OCI-LY1 (cell line): Measurements from ENCODE around the gene CRADD.

Source experiments
- H2AFZ ChIP-seq: fragments of 200-600 bp; sonication (generic), shearing (Covaris generic); 2 replicates; pipeline ENCODE4 v1.6.0; 2014; ENCODE audit warnings: antibody characterized with exemption, mild to moderate bottlenecking, low read length
- H3F3A ChIP-seq: fragments of 200-600 bp; sonication (generic), shearing (Covaris generic); 2 replicates; pipeline ENCODE4 v1.6.0; 2014; ENCODE audit warnings: mild to moderate bottlenecking, antibody characterized with exemption, low read length, moderate library complexity; ENCODE audit not compliant: insufficient read depth
- H3K27ac ChIP-seq: fragments of 200-600 bp; sonication (generic); 2 replicates; pipeline ENCODE4 v1.5.1; 2014; ENCODE audit warnings: low read length, mixed run types, mild to moderate bottlenecking, low read depth; ENCODE audit not compliant: poor library complexity, severe bottlenecking
- H3K27me3 ChIP-seq: fragments of 200-600 bp; sonication (generic); 2 replicates; pipeline ENCODE4 v1.6.0; 2014; ENCODE audit warnings: antibody characterized with exemption, mild to moderate bottlenecking, low read length, moderate library complexity; ENCODE audit not compliant: insufficient read depth
- H3K36me3 ChIP-seq: fragments of 200-600 bp; sonication (generic); 2 replicates; pipeline ENCODE4 v1.6.1; 2014; ENCODE audit warnings: mild to moderate bottlenecking, antibody characterized with exemption, low read length, moderate library complexity, mixed read lengths; ENCODE audit not compliant: insufficient read depth
- H3K4me1 ChIP-seq: fragments of 200-600 bp; sonication (generic); 2 replicates; pipeline ENCODE4 v1.5.1; 2014; ENCODE audit warnings: mild to moderate bottlenecking, low read length, moderate library complexity; ENCODE audit not compliant: insufficient read depth, severe bottlenecking
- H3K4me2 ChIP-seq: fragments of 200-600 bp; sonication (generic), shearing (Covaris generic); 2 replicates; pipeline ENCODE4 v1.6.1; 2014; ENCODE audit warnings: low read length
- H3K4me3 ChIP-seq: fragments of 200-600 bp; sonication (generic); 2 replicates; pipeline ENCODE4 v1.5.1; 2014; ENCODE audit warnings: low read length, low read depth, mild to moderate bottlenecking, mixed read lengths; ENCODE audit not compliant: poor library complexity, severe bottlenecking
- H3K79me2 ChIP-seq: fragments of 200-600 bp; shearing (Covaris generic); 2 replicates; pipeline ENCODE4 v1.6.1; 2016; ENCODE audit warnings: mixed run types, low read length, mixed read lengths; ENCODE audit not compliant: insufficient read depth
- H3K9ac ChIP-seq: fragments of 200-600 bp; sonication (generic), shearing (Covaris generic); 2 replicates; pipeline ENCODE4 v1.6.1; 2014; ENCODE audit warnings: mild to moderate bottlenecking, low read length, mixed read lengths
- H3K9me2 ChIP-seq: fragments of 200-600 bp; sonication (generic), shearing (Covaris generic); 2 replicates; pipeline ENCODE4 v1.6.1; 2014; ENCODE audit warnings: low read depth, mild to moderate bottlenecking, low read length, mixed read lengths
- H3K9me3 ChIP-seq: fragments of 200-600 bp; shearing (Covaris generic); 2 replicates; pipeline ENCODE4 v1.6.1; 2014; ENCODE audit warnings: low read length, mixed read lengths
- H4K20me1 ChIP-seq: fragments of 200-600 bp; sonication (generic), shearing (Covaris generic); 2 replicates; pipeline ENCODE4 v1.6.0; 2016; ENCODE audit warnings: mild to moderate bottlenecking, low read length; ENCODE audit not compliant: insufficient read depth
- CTCF ChIP-seq: fragments of 200-600 bp; sonication (generic), shearing (Covaris generic); IDR thresholded peaks from 2 replicates; pipeline ENCODE4 v1.5.1; 2017; ENCODE audit warnings: mild to moderate bottlenecking, antibody characterized with exemption, low read length, moderate library complexity, mixed read lengths
- EZH2 ChIP-seq: fragments of 200-600 bp; sonication (generic), shearing (Covaris generic); IDR thresholded peaks from 2 replicates; pipeline ENCODE4 v1.8.0; 2017; ENCODE audit warnings: borderline replicate concordance, mixed run types, mild to moderate bottlenecking, antibody characterized with exemption, low read length, moderate library complexity, mixed read lengths

CRADD gene

GRCh38 chr12:93650626-93651025 lies 26.5 kb upstream of the CRADD start:
- no peaks in the 10 kb centered on the region for H3K27me3 ChIP-seq
- no peaks in the 10 kb centered on the region for H3K9me2 ChIP-seq
- H3K36me3 ChIP-seq, result no peaks in the 10 kb centered on the region
- H2AFZ ChIP-seq, result no peak overlapping the region
- TF ChIP-seq CTCF, result no peak
- TF ChIP-seq EZH2, result no peak
- H3K4me3 ChIP-seq, result no peak overlapping the region
- H3K4me1 ChIP-seq, result no peaks in the 10 kb centered on the region
- H3K79me2 ChIP-seq, result no peaks in the 10 kb centered on the region
- H3K9me3 ChIP-seq, result no peaks in the 10 kb centered on the region
- no peaks in the 10 kb centered on the region for H3F3A ChIP-seq
- H3K4me2 ChIP-seq, result no peak overlapping the region
- H4K20me1 ChIP-seq, result no peaks in the 10 kb centered on the region
- H3K27ac ChIP-seq, result no peak overlapping the region
- no peak overlapping the region for H3K9ac ChIP-seq

GRCh38 chr12:93653079-93653478 lies 24.1 kb upstream of the CRADD start:
- H3K9me2 ChIP-seq, result no peaks in the 10 kb centered on the region
- no peaks in the 10 kb centered on the region for H3K79me2 ChIP-seq
- H3K9me3 ChIP-seq, result no peaks in the 10 kb centered on the region
- no peak overlapping the region for H3K27ac ChIP-seq
- H3K4me1 ChIP-seq, result no peaks in the 10 kb centered on the region
- TF ChIP-seq EZH2 (no peak), CTCF (no peak)
- H2AFZ ChIP-seq, result no peak overlapping the region
- H3F3A ChIP-seq, result no peaks in the 10 kb centered on the region
- H3K27me3 ChIP-seq, result no peaks in the 10 kb centered on the region
- H3K36me3 ChIP-seq, result no peaks in the 10 kb centered on the region
- H3K4me2 ChIP-seq, result no peak overlapping the region
- H3K4me3 ChIP-seq, result no peak overlapping the region
- no peaks in the 10 kb centered on the region for H4K20me1 ChIP-seq
- H3K9ac ChIP-seq, result no peak overlapping the region

- no peaks in the 10 kb centered on the region for H3K4me1 ChIP-seq
- no peaks in the 10 kb centered on the region for H3K9me3 ChIP-seq
- H3K4me2 ChIP-seq, result no peak overlapping the region
- TF ChIP-seq CTCF (no peak), EZH2 (no peak)
- no peaks in the 10 kb centered on the region for H3K9me2 ChIP-seq
- no peaks in the 10 kb centered on the region for H3F3A ChIP-seq
- no peak overlapping the region for H2AFZ ChIP-seq
- H3K27ac ChIP-seq, result no peak overlapping the region
- H3K79me2 ChIP-seq, result no peaks in the 10 kb centered on the region
- no peaks in the 10 kb centered on the region for H3K36me3 ChIP-seq
- no peaks in the 10 kb centered on the region for H3K27me3 ChIP-seq
- no peak overlapping the region for H3K9ac ChIP-seq
- no peak overlapping the region for H3K4me3 ChIP-seq
- H4K20me1 ChIP-seq, result no peaks in the 10 kb centered on the region
Observed at GRCh38 chr12:93653712-93654111, 23.5 kb upstream of the CRADD start.
